ENCODE measurements around the gene FKBP4. TPM values are rescaled to one million over a fixed set of nuclear protein-coding genes. Genes with fewer than 3 reads are reported as not detected.
A peak's percentile ranks its signal among the peaks of the same experiment; 100 is the strongest.

The FKBP4 gene
- total and polyA plus RNA-seq, 9 of the 15 experiments (the other 6 are each of a cell fraction or from before 2014, with no cell fraction given): 16.3 to 154 (median 90.1) TPM

GRCh38 chr12:2833810-2834209 lies 39.0 kb downstream of the FKBP4 start:
- H3K27me3 ChIP-seq (ENCODE audit: control insufficient read depth in 2 of 2, insufficient read depth in 2 of 2, low read length in 2 of 2): no peaks in the 10 kb centered on the region
- H4K20me1 ChIP-seq (replicated peaks; ENCODE audit: control insufficient read depth, insufficient read depth, low read length): no peaks in the 10 kb centered on the region
- BruUV-seq (replicated peaks): no TSS peak
- H3K4me3 ChIP-seq: no peak overlapping the region
- CTCF ChIA-PET (ENCODE audit: low intra/inter-chr PET ratio): no interaction called here
- in situ Hi-C loops (cut with MboI): no loop called here
- intact Hi-C loops (cut with micrococcal nuclease): no loop called here
- H3K36me3 ChIP-seq (ENCODE audit: control insufficient read depth, insufficient read depth, low read length): no peaks in the 10 kb centered on the region
- DNase-seq (ENCODE audit: extremely low read depth in 1 of 4, low spot score in 3 of 4): no peak
- no peak for FAIRE-seq
- H3K4me1 ChIP-seq (replicated peaks in 1 of 2; ENCODE audit: control insufficient read depth in 2 of 2, insufficient read depth in 2 of 2, low read length in 2 of 2): peaks cover 0 to 8% of the 10 kb centered on the region in 2 experiments; a peak in 3 of 5 replicates
- H2AFZ ChIP-seq (ENCODE audit: low read depth, low read length): no peak overlapping the region
- no peaks in the 10 kb centered on the region for H3K79me2 ChIP-seq (ENCODE audit: control insufficient read depth, insufficient read depth, low read length)
- H3K27ac ChIP-seq (ENCODE audit: extremely low read depth, low read depth, low read length): no peak overlapping the region
- no peak for ATAC-seq
- H3K4me2 ChIP-seq (ENCODE audit: insufficient read depth, low read length): no peak overlapping the region
- WGBS (ENCODE audit: insufficient coverage, low coverage, missing lambda C conversion rate): 65% methylated on average over 9 of the region's 9 CpGs
- TF ChIP-seq RBM17 (IDR thresholded peaks at IDR 0.05; ENCODE audit: borderline replicate concordance, low read depth, low read length) (no peak), RAD51 (IDR thresholded peaks at IDR 0.05; ENCODE audit: borderline replicate concordance, low read depth) (no peak), GABPB2 (CRISPR knock-in tag; conservative IDR thresholded peaks at IDR 0.05) (no peak), TCF3 (CRISPR knock-in tag; IDR thresholded peaks at IDR 0.05) (no peak), ZFP36 (IDR thresholded peaks at IDR 0.05; ENCODE audit: low read depth, low read length, partially characterized antibody) (no peak), RBM15 (IDR thresholded peaks at IDR 0.05; ENCODE audit: insufficient read depth, low read length) (no peak), ZNF232 (CRISPR knock-in tag; IDR thresholded peaks at IDR 0.05) (no peak), EGR1 (conservative IDR thresholded peaks at IDR 0.05) (peak; percentile 39; the same call in 1 of the 2 replicates)
- H3K9ac ChIP-seq (ENCODE audit: insufficient read depth in 1 of 2, low read depth in 2 of 2, low read length in 2 of 2): no peak overlapping the region
- H3K9me1 ChIP-seq (ENCODE audit: control insufficient read depth, insufficient read depth, low read length): no peaks in the 10 kb centered on the region
- POLR2A ChIA-PET: interaction anchor here (0.6 to 0.7 kb wide), 2 partner anchors 14 to 37 kb away, joined by 4 read pairs; no protein-coding TSS in a partner anchor
- no peaks in the 10 kb centered on the region for H3K9me3 ChIP-seq (replicated peaks; ENCODE audit: control insufficient read depth, insufficient read depth, low read depth, low read length)
